Measurements from ENCODE around the gene TMEM165. TPM values are rescaled to one million over a fixed set of nuclear protein-coding genes. Genes with fewer than 3 reads are reported as not detected.

Gene TMEM165
- total and polyA plus RNA-seq, 10 of the 15 experiments (the other 5 are each of a cell fraction or from before 2014, with no cell fraction given) = 18.3 to 141 (median 81.1) TPM

DNA sequence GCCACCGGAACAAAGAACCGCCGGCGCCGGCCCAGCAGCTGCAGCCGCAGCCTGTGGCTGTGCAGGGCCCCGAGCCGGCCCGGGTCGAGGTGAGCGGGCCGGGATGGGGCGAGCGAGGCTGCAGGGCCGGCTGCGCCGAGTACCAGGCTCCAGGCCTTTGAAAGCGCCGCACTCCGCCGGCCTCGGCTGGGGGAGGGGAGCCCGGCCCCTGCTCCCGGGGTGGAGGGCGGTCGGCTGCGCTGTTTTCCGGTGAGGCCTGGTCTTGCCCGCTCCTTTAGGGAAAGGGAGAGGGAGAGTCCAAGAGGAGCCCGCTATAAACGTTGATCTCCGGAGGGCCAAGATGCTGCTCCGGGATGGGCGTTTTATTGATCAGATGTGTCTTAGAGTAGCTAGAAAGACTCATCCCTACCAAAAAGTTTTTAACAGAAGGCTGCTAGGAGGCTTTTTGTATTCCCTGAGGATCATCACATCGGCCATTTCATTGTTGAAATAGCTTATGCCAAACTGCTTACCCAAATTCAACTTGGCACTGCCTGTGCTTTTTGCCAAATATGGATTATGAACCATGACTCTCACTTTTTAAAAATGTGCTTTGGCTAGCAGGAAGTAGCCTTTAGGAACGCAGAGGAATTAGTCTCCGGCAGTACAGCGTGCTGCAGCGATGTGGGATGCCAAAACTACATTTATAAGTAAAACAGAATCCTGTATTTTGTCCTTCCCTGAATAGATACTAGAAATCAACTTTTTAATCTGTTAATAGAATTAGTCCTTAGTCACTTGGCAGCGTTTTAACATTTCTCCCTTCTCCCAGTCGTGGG is 760 bp downstream of the TMEM165 start (continued):
- TF ChIP-seq, protein P1, sequence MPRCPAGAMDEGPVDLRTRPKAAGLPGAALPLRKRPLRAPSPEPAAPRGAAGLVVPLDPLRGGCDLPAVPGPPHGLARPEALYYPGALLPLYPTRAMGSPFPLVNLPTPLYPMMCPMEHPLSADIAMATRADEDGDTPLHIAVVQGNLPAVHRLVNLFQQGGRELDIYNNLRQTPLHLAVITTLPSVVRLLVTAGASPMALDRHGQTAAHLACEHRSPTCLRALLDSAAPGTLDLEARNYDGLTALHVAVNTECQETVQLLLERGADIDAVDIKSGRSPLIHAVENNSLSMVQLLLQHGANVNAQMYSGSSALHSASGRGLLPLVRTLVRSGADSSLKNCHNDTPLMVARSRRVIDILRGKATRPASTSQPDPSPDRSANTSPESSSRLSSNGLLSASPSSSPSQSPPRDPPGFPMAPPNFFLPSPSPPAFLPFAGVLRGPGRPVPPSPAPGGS (IDR thresholded peaks at IDR 0.05; ENCODE audit: borderline replicate concordance, insufficient read depth, low read depth, low read length, poor library complexity, severe bottlenecking) = no peak
- TF ChIP-seq ZNF24 (IDR thresholded peaks at IDR 0.05) (no peak), MXI1 (IDR thresholded peaks at IDR 0.05; ENCODE audit: low read depth, low read length) (peak; percentile 22; the same call in 1 of the 2 replicates), BHLHE40 (IDR thresholded peaks at IDR 0.05; ENCODE audit: borderline replicate concordance in 1 of 2, low read depth in 2 of 2, low read length in 1 of 2) (no peak), ZNF207 (IDR thresholded peaks at IDR 0.05; ENCODE audit: borderline replicate concordance) (no peak), HCFC1 (IDR thresholded peaks at IDR 0.05; ENCODE audit: low read length) (no peak), RFX5 (IDR thresholded peaks at IDR 0.05; ENCODE audit: low read depth, low read length) (no peak), SMARCA5 (IDR thresholded peaks at IDR 0.05) (no peak), CHD2 (IDR thresholded peaks at IDR 0.05; ENCODE audit: borderline replicate concordance, low read depth, low read length) (0 out of 2 replicates have a peak, but pooled peaks have one; percentile 37), SRF (IDR thresholded peaks at IDR 0.05; ENCODE audit: low read depth in 2 of 2, low read length in 2 of 2) (0 out of 4 replicates have a peak, but pooled peaks of 1 of the 2 experiments have one; percentile 21), LARP7 (IDR thresholded peaks at IDR 0.05) (no peak)
- TF ChIP-seq, protein P2, sequence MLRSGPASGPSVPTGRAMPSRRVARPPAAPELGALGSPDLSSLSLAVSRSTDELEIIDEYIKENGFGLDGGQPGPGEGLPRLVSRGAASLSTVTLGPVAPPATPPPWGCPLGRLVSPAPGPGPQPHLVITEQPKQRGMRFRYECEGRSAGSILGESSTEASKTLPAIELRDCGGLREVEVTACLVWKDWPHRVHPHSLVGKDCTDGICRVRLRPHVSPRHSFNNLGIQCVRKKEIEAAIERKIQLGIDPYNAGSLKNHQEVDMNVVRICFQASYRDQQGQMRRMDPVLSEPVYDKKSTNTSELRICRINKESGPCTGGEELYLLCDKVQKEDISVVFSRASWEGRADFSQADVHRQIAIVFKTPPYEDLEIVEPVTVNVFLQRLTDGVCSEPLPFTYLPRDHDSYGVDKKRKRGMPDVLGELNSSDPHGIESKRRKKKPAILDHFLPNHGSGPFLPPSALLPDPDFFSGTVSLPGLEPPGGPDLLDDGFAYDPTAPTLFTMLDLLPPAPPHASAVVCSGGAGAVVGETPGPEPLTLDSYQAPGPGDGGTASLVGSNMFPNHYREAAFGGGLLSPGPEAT (IDR thresholded peaks at IDR 0.05; ENCODE audit: low read depth) = 0 out of 2 replicates have a peak, but pooled peaks have one; percentile 27
- TF ChIP-seq, protein P3, sequence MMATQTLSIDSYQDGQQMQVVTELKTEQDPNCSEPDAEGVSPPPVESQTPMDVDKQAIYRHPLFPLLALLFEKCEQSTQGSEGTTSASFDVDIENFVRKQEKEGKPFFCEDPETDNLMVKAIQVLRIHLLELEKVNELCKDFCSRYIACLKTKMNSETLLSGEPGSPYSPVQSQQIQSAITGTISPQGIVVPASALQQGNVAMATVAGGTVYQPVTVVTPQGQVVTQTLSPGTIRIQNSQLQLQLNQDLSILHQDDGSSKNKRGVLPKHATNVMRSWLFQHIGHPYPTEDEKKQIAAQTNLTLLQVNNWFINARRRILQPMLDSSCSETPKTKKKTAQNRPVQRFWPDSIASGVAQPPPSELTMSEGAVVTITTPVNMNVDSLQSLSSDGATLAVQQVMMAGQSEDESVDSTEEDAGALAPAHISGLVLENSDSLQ (IDR thresholded peaks at IDR 0.05) = no peak
